Activated CD4-positive, alpha-beta T cell treated with anti-CD3 and anti-CD28 coated beads, Interleukin-2, amount 10 ng/mL, durations not matched to agents 24 days and 14 days (primary cell): ENCODE data around the gene PIEZO2. TPM values are rescaled to one million over a fixed set of nuclear protein-coding genes. Genes with fewer than 3 reads are reported as not detected.

Source experiments
- DNase-seq: peaks from one replicate; pipeline ENCODE4 v3.0.0; 2022
- H3K27ac Mint-ChIP-seq: one replicate; pipeline ENCODE4 v1.8.0; 2022; ENCODE audit warnings: mild to moderate bottlenecking, mixed read lengths
- H3K27me3 Mint-ChIP-seq: one replicate; pipeline ENCODE4 v1.8.0; 2022; ENCODE audit warnings: mixed read lengths
- H3K36me3 Mint-ChIP-seq: one replicate; pipeline ENCODE4 v1.8.0; 2022; ENCODE audit warnings: low read depth, mild to moderate bottlenecking, mixed read lengths
- H3K4me1 Mint-ChIP-seq: one replicate; pipeline ENCODE4 v1.8.0; 2021; ENCODE audit warnings: mixed read lengths
- H3K4me3 Mint-ChIP-seq: one replicate; pipeline ENCODE4 v1.8.0; 2022; ENCODE audit warnings: mild to moderate bottlenecking, moderate library complexity, mixed read lengths
- H3K9me3 Mint-ChIP-seq: one replicate; pipeline ENCODE4 v1.8.0; 2021; ENCODE audit warnings: mixed read lengths
- intact Hi-C: fragments of 100-400 bp; cut with micrococcal nuclease; formaldehyde crosslinking; loops from one replicate; pipeline ENCODE4 v1.15.1; 2023
- total RNA-seq: library from RNA; stranded (reverse); gene quantifications from 2 replicates; pipeline ENCODE4 v1.2.3, GENCODE V29; 2022

The PIEZO2 gene
- total RNA-seq, 1 donor from 2014 or later = not detected

- no peak for DNase-seq
- Mint-ChIP-seq H3K27ac (no peak overlapping the region), H3K36me3 (no peaks in the 10 kb centered on the region), H3K4me1 (no peaks in the 10 kb centered on the region), H3K9me3 (no peaks in the 10 kb centered on the region), H3K4me3 (no peak overlapping the region), H3K27me3 (no peaks in the 10 kb centered on the region)
- intact Hi-C loops = no loop called here
Observed at GRCh38 chr18:11029021-11029420, 120.3 kb downstream of the PIEZO2 start.

GRCh38 chr18:11027862-11028261 is 121.5 kb downstream of the PIEZO2 start:
- no peaks in the 10 kb centered on the region for H3K36me3 Mint-ChIP-seq
- intact Hi-C loops = no loop called here
- H3K27me3 Mint-ChIP-seq = no peaks in the 10 kb centered on the region
- H3K4me1 Mint-ChIP-seq = no peaks in the 10 kb centered on the region
- no peak overlapping the region for H3K27ac Mint-ChIP-seq
- no peak overlapping the region for H3K4me3 Mint-ChIP-seq
- DNase-seq = no peak
- no peaks in the 10 kb centered on the region for H3K9me3 Mint-ChIP-seq

DNA sequence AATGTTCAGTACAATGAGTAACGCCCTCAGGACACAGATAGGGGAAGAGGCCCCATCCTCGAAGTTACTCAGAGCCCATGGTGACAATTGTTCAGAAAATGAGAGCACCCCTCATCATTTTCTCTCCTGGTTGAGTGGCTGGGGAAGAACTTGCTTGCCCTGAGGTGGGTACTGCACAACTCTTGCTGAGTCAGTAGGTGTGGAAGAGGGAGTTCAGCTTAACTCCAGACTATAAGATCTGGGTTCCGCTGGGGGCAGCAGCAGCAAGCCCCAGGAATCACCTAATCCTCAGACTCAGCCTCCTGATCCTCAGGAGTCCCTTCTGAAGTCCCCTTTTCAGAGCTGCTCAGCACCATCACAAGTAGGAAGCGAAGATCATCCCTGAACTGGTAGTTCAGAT is 123.7 kb downstream of the PIEZO2 start:
- H3K4me1 Mint-ChIP-seq = no peaks in the 10 kb centered on the region
- no peak overlapping the region for H3K27ac Mint-ChIP-seq
- H3K36me3 Mint-ChIP-seq = no peaks in the 10 kb centered on the region
- intact Hi-C loops = no loop called here
- H3K27me3 Mint-ChIP-seq = no peaks in the 10 kb centered on the region
- H3K9me3 Mint-ChIP-seq = no peaks in the 10 kb centered on the region
- no peak overlapping the region for H3K4me3 Mint-ChIP-seq
- no peak for DNase-seq

GRCh38 chr18:11024928-11025669 is 124.3 kb downstream of the PIEZO2 start:
- Mint-ChIP-seq H3K4me3 (no peak overlapping the region), H3K9me3 (no peaks in the 10 kb centered on the region), H3K27ac (no peak overlapping the region), H3K36me3 (no peaks in the 10 kb centered on the region), H3K4me1 (no peaks in the 10 kb centered on the region), H3K27me3 (no peaks in the 10 kb centered on the region)
- DNase-seq = no peak
- intact Hi-C loops = no loop called here

DNA sequence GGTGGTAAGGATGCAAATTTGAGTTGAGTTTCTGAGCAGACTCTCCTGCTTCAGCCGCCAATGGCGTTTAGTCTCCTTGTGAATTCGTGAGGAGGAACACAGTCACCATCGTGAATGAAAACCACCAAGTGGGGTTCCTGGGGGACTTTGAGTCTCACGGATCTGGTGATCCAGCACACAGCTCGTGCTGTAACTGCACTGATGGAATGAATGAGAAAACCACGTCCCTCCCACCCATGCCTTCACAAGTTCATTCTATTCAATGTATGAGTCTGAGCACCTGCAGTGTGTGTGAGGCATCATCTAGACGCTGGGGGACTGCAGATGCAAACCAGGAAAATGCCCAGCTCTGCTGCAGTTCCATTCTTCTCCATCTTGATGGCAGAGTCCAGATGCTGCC is 127.9 kb downstream of the PIEZO2 start:
- H3K4me3 Mint-ChIP-seq = no peak overlapping the region
- intact Hi-C loops = no loop called here
- no peak for DNase-seq
- no peaks in the 10 kb centered on the region for H3K9me3 Mint-ChIP-seq
- H3K4me1 Mint-ChIP-seq = no peaks in the 10 kb centered on the region
- H3K27ac Mint-ChIP-seq = no peak overlapping the region
- H3K27me3 Mint-ChIP-seq = no peaks in the 10 kb centered on the region
- no peaks in the 10 kb centered on the region for H3K36me3 Mint-ChIP-seq

DNA sequence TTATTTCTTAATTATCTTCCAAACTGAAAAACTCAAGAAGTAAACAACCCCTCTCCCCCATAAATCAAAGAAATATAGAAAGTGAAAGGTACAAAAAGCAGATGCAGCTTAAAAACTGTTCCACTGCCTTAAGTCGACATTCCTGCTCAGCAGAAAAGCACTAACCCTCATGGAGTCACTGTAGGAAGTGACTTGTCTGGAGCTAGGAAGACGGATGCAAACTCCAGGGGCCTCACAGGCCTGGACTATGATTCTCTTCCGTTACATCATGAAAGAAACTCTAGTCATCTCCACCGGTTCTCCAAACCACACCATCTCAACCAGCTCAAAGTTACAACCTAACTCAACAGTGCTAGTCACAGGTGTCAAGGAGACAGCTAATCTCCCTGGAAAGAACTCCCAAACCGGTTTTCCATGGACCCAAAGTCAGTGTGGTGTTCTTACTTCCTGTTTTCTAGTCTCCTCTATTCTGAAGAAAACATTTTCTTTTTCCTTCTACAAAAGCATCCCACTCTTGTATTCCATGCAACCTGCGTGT is 128.4 kb downstream of the PIEZO2 start:
- Mint-ChIP-seq H3K36me3 (no peaks in the 10 kb centered on the region), H3K27ac (no peak overlapping the region), H3K4me1 (no peaks in the 10 kb centered on the region), H3K9me3 (no peaks in the 10 kb centered on the region), H3K27me3 (no peaks in the 10 kb centered on the region), H3K4me3 (no peak overlapping the region)
- intact Hi-C loops = no loop called here
- DNase-seq = no peak

DNA sequence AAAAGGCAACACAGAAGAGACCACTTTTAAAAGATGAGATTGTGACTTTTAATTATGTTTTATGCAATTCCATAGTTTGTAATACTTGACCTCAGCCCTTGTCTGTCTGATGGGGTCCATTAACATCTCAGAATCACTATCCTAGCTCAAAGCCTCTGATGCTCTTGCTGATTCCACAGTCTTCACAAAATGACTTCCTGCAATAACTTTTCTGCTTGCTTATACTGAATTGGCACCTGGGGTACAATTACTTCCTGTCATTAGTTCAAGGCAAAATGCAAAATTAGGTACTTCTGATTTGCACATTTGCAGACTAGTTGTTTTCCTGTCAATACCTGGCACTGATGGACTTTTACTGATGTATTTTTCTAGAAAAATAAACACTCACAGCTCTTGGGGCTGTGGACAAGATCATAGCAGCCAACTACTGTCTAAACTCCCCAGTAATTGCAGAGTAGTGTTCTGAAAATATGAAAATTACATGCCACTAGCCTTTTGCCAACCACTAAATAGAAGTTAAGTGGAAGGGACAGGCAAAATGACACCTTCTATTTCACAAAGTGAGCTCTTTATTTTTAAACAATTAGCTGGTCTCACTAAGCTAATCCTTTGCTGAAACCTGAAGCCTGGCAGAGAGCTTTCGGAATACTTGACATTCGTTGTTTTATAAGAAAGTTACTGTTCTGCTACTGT is 129.1 kb downstream of the PIEZO2 start:
- intact Hi-C loops = no loop called here
- Mint-ChIP-seq H3K27me3 (no peaks in the 10 kb centered on the region), H3K4me1 (no peaks in the 10 kb centered on the region), H3K27ac (no peak overlapping the region), H3K9me3 (no peaks in the 10 kb centered on the region), H3K4me3 (no peak overlapping the region), H3K36me3 (no peaks in the 10 kb centered on the region)
- DNase-seq = no peak

- intact Hi-C loops = no loop called here
- H3K27ac Mint-ChIP-seq = no peak overlapping the region
- no peak overlapping the region for H3K4me3 Mint-ChIP-seq
- no peaks in the 10 kb centered on the region for H3K36me3 Mint-ChIP-seq
- no peaks in the 10 kb centered on the region for H3K9me3 Mint-ChIP-seq
- no peaks in the 10 kb centered on the region for H3K27me3 Mint-ChIP-seq
- no peaks in the 10 kb centered on the region for H3K4me1 Mint-ChIP-seq
- DNase-seq = no peak
Observed at GRCh38 chr18:11019295-11020105, 129.9 kb downstream of the PIEZO2 start.

DNA sequence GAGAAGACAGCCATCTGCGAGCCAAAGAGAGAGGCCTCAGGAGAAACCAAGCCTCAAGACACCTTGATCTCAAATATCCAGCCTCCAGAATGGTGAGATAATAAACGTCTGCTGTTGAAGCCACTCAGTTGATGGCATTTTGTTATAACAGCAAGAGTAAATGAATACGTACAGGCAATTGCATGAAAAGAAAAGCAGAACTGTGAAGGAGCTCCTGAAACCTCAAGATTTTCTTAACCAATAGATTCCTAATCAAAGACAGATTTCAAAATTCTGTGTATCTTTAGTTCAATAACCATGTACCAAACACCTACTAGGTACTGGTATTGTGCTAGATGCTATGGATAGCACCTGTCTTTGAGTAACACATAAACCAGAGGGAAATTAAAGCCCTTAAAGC is 139.5 kb downstream of the PIEZO2 start:
- Mint-ChIP-seq H3K27me3 (no peaks in the 10 kb centered on the region), H3K36me3 (no peaks in the 10 kb centered on the region), H3K4me1 (no peaks in the 10 kb centered on the region), H3K27ac (no peak overlapping the region), H3K4me3 (no peak overlapping the region), H3K9me3 (no peaks in the 10 kb centered on the region)
- intact Hi-C loops = no loop called here
- peak; percentile 32 for DNase-seq

DNA sequence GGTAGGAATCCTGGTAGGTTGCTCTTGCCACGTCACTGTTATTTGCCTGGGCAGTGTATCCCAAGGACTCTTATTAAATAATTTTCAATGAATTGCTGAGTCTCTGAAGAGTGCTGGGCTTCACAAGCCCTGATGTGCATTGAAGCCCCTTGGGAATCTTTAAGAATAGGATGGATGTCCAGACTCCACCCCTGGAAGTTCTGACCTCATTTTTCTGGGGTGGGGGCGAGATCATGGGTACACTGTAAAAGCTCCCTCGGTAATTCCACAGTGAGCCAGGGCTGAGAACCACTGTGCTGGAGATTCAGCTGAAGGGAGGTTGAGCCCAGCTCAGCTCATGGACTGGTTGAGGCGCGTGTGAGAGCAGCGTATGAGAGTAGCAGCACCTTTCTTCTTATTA is 140.2 kb downstream of the PIEZO2 start:
- Mint-ChIP-seq H3K4me1 (no peaks in the 10 kb centered on the region), H3K36me3 (no peaks in the 10 kb centered on the region), H3K27me3 (no peaks in the 10 kb centered on the region), H3K27ac (no peak overlapping the region), H3K4me3 (no peak overlapping the region), H3K9me3 (no peaks in the 10 kb centered on the region)
- DNase-seq = peak; percentile 23
- intact Hi-C loops = no loop called here

DNA sequence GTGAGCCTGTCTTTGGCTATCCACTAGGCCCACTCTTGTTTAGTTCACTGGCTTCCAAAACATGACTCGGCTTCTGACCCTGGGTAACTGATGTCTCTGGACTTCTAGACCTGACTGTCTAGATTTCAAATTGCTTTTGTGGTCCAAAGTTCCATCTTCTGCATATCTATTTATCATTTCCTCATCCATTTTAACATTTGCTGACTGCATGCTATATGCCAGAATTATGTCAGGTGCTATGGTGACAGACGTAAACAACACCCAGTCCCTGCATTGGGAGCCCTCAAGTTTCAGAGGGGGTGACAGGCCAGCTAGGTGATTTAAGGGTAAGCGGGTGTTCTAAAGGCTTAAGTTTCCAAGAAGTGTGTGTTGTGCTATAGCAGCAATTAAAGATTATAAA is 140.9 kb downstream of the PIEZO2 start:
- Mint-ChIP-seq H3K36me3 (no peaks in the 10 kb centered on the region), H3K27me3 (no peaks in the 10 kb centered on the region), H3K4me3 (no peak overlapping the region), H3K4me1 (no peaks in the 10 kb centered on the region), H3K27ac (no peak overlapping the region), H3K9me3 (no peaks in the 10 kb centered on the region)
- intact Hi-C loops = no loop called here
- peak; percentile 16 for DNase-seq

- no peak for DNase-seq
- Mint-ChIP-seq H3K9me3 (no peaks in the 10 kb centered on the region), H3K4me1 (no peaks in the 10 kb centered on the region), H3K27me3 (no peaks in the 10 kb centered on the region), H3K36me3 (no peaks in the 10 kb centered on the region), H3K4me3 (no peak overlapping the region), H3K27ac (no peak overlapping the region)
- intact Hi-C loops = no loop called here
Observed at GRCh38 chr18:11005528-11005927, 143.8 kb downstream of the PIEZO2 start.

- Mint-ChIP-seq H3K27ac (no peak overlapping the region), H3K27me3 (no peaks in the 10 kb centered on the region), H3K9me3 (no peaks in the 10 kb centered on the region), H3K4me1 (no peaks in the 10 kb centered on the region), H3K36me3 (no peaks in the 10 kb centered on the region), H3K4me3 (no peak overlapping the region)
- DNase-seq = peak; percentile 19
- intact Hi-C loops = no loop called here
Observed at GRCh38 chr18:11004951-11005350, 144.4 kb downstream of the PIEZO2 start.

DNA sequence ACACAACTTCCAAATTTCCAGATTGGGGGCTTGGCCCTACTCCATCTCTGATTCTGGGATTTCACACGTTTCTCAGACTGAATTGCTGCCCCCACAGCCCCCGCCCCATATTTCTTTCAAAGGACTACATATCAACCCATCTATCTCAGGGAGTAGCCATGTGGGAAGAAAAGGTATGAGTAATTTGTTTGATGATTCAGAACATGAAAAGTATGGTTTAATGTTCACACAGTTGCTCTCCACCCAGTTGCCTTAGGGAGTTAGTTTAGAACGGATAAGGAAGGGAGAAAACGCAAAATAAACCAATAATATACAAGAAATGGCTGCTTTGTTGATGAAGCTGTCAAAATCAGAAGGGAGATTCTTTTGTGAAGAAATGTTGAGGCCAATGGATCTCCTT is 145.1 kb downstream of the PIEZO2 start:
- Mint-ChIP-seq H3K27me3 (no peaks in the 10 kb centered on the region), H3K9me3 (no peaks in the 10 kb centered on the region), H3K27ac (no peak overlapping the region)

More for the DNA sequence above, 145.1 kb downstream of the PIEZO2 start:
- no peaks in the 10 kb centered on the region for H3K4me1 Mint-ChIP-seq
- DNase-seq = no peak
- intact Hi-C loops = no loop called here
- H3K36me3 Mint-ChIP-seq = no peaks in the 10 kb centered on the region
- no peak overlapping the region for H3K4me3 Mint-ChIP-seq
